ENCODE results near the gene EPHB2.
"Not testable (repeated sequence)": the region's sequence is repeated elsewhere in the genome, so short reads cannot be mapped to it uniquely, and the experiment has no call there.

Gene EPHB2

GRCh38 chr1:22915816-22916470, 205.3 kb downstream of the EPHB2 start:
- no peak for DNase-seq (ENCODE audit: low spot score)

GRCh38 chr1:22916471-22916820, 205.8 kb downstream of the EPHB2 start:
- DNase-seq (ENCODE audit: low spot score), result peak; percentile 22

GRCh38 chr1:22917989-22918388, 207.3 kb downstream of the EPHB2 start:
- no peak for DNase-seq (ENCODE audit: low spot score)

GRCh38 chr1:22918644-22919043, 208.0 kb downstream of the EPHB2 start:
- DNase-seq (ENCODE audit: low spot score), result no peak

GRCh38 chr1:22919341-22920025, 208.8 kb downstream of the EPHB2 start:
- no peak for DNase-seq (ENCODE audit: low spot score)

GRCh38 chr1:22920026-22920733, 209.5 kb downstream of the EPHB2 start:
- DNase-seq (ENCODE audit: low spot score), result no peak

- no peak for DNase-seq (ENCODE audit: low spot score)
These were observed 210.3 kb downstream of the EPHB2 start for GRCh38 chr1:22920734-22921451.

GRCh38 chr1:22921452-22922126, 210.9 kb downstream of the EPHB2 start:
- DNase-seq (ENCODE audit: low spot score), result no peak

GRCh38 chr1:22922640-22923039, 212.0 kb downstream of the EPHB2 start:
- no peak for DNase-seq (ENCODE audit: low spot score)

GRCh38 chr1:22925111-22925510, 214.5 kb downstream of the EPHB2 start:
- no peak for DNase-seq (ENCODE audit: low spot score)

GRCh38 chr1:22930240-22930912, 219.7 kb downstream of the EPHB2 start:
- no peak for DNase-seq (ENCODE audit: low spot score)

- DNase-seq (ENCODE audit: low spot score), result no peak
These were observed 222.3 kb downstream of the EPHB2 start for GRCh38 chr1:22932803-22933470.

- DNase-seq (ENCODE audit: low spot score), result no peak
These were observed 224.8 kb downstream of the EPHB2 start for GRCh38 chr1:22935433-22935832.

GRCh38 chr1:22936681-22937080, 226.0 kb downstream of the EPHB2 start:
- DNase-seq (ENCODE audit: low spot score), result no peak

- DNase-seq (ENCODE audit: low spot score), result no peak
These were observed 230.6 kb downstream of the EPHB2 start for GRCh38 chr1:22941257-22941656.

GRCh38 chr1:22944346-22945055, 233.9 kb downstream of the EPHB2 start:
- DNase-seq (ENCODE audit: low spot score), result no peak

- DNase-seq (ENCODE audit: low spot score), result not testable (repeated sequence)
These were observed 234.5 kb downstream of the EPHB2 start for GRCh38 chr1:22945171-22945570.

- no peak for DNase-seq (ENCODE audit: low spot score)
These were observed 239.2 kb downstream of the EPHB2 start for GRCh38 chr1:22949822-22950331.

GRCh38 chr1:22951796-22952195, 241.2 kb downstream of the EPHB2 start:
- DNase-seq (ENCODE audit: low spot score), result no peak

GRCh38 chr1:22952694-22953056, 242.0 kb downstream of the EPHB2 start:
- DNase-seq (ENCODE audit: low spot score), result no peak
